ENCODE measurements around the gene CIROP.

Gene CIROP

DNA sequence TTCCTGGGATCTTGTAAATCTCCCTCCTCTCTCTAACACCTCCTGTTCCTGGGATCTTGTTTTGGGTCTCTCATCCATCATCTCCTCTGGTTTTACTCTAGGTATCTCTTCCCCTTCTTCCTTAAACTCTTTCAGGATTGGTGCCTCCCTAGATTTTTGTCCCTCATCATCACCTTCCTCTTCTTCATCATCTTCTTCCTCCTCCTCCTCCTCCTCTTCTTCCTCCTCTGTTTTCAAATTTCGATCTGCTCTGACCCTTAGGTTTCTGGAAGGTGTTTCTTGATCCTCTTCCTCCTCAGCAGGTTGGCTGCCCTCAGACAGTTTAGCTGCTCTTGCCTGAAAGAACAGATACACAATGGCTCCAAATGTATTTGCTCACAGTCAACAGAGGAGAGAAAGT, 24.3 kb downstream of the CIROP start:
- TF ChIP-seq FOXP2 (optimal IDR thresholded peaks at IDR 0.05; ENCODE audit: borderline replicate concordance, extremely low read depth, extremely low read length, insufficient read depth) = no peak
- TF ChIP-seq TAF1 (IDR thresholded peaks at IDR 0.05; ENCODE audit: borderline replicate concordance, insufficient read depth, low read length) = no peak
- TF ChIP-seq SIN3A (IDR thresholded peaks at IDR 0.05; ENCODE audit: borderline replicate concordance, insufficient read depth, low read length) = no peak
- no peak for TF ChIP-seq REST (IDR thresholded peaks at IDR 0.05; ENCODE audit: insufficient read depth in 1 of 2, low read depth in 2 of 2, low read length in 2 of 2)
- no peak for TF ChIP-seq POLR2AphosphoS5 (IDR thresholded peaks at IDR 0.05; ENCODE audit: low read depth, low read length)

DNA sequence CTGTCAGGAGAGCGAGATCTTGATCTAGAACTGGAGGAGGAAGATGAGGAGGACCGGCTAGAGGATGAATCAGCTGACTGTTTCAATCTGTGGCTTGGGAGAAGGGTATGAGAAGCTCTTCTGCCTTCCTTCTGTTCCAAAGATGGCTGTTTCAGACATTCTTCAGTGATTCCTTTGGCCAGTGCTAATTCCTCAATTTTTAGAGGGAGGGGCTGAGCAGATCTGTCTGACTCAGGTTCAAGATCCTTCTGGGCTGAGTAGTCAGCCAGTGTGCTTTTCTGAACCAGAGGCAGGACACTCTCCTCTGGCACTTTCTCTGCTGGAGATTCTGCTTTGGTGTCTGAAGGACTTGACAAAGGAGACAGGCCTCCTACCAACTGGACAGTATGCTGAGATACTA, 25.1 kb downstream of the CIROP start:
- TF ChIP-seq POLR2AphosphoS5 (IDR thresholded peaks at IDR 0.05; ENCODE audit: low read depth, low read length) = no peak
- TF ChIP-seq FOXP2 (optimal IDR thresholded peaks at IDR 0.05; ENCODE audit: borderline replicate concordance, extremely low read depth, extremely low read length, insufficient read depth) = no peak
- TF ChIP-seq REST (IDR thresholded peaks at IDR 0.05; ENCODE audit: insufficient read depth in 1 of 2, low read depth in 2 of 2, low read length in 2 of 2) = no peak
- TF ChIP-seq SIN3A (IDR thresholded peaks at IDR 0.05; ENCODE audit: borderline replicate concordance, insufficient read depth, low read length) = no peak
- TF ChIP-seq TAF1 (IDR thresholded peaks at IDR 0.05; ENCODE audit: borderline replicate concordance, insufficient read depth, low read length) = no peak

DNA sequence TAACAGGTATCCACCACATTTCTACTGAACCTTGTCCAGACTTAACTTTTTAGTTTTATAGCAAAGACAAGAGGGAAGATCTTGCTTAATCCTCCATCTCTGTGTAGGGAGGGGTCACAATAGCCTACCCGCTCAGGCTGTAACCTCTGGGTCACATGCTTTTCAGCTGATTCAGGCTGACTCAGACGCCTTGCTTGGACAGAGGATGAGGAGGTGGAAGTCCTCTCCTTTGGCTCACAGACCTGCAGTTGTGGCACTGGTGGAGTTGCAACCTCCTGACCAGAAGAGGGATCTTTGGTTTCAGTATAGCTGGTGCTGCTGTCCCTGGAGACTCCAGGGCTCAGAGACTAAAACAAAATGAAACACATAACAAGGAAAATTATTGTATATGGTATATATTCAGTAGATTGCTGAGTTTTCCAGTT, 26.1 kb downstream of the CIROP start:
- TF ChIP-seq TAF1 (IDR thresholded peaks at IDR 0.05; ENCODE audit: borderline replicate concordance, insufficient read depth, low read length) = no peak
- no peak for TF ChIP-seq FOXP2 (optimal IDR thresholded peaks at IDR 0.05; ENCODE audit: borderline replicate concordance, extremely low read depth, extremely low read length, insufficient read depth)
- TF ChIP-seq SIN3A (IDR thresholded peaks at IDR 0.05; ENCODE audit: borderline replicate concordance, insufficient read depth, low read length) = no peak

- TF ChIP-seq TAF1 (IDR thresholded peaks at IDR 0.05; ENCODE audit: borderline replicate concordance, insufficient read depth, low read length) (no peak), FOXP2 (optimal IDR thresholded peaks at IDR 0.05; ENCODE audit: borderline replicate concordance, extremely low read depth, extremely low read length, insufficient read depth) (no peak), SIN3A (IDR thresholded peaks at IDR 0.05; ENCODE audit: borderline replicate concordance, insufficient read depth, low read length) (no peak), REST (IDR thresholded peaks at IDR 0.05; ENCODE audit: insufficient read depth in 1 of 2, low read depth in 2 of 2, low read length in 2 of 2) (no peak), POLR2AphosphoS5 (IDR thresholded peaks at IDR 0.05; ENCODE audit: low read depth, low read length) (no peak)
Measured at GRCh38 chr14:23077962-23078361, 26.8 kb downstream of the CIROP start.

GRCh38 chr14:23076785-23077408, 27.9 kb downstream of the CIROP start:
- TF ChIP-seq POLR2AphosphoS5 (IDR thresholded peaks at IDR 0.05; ENCODE audit: low read depth, low read length) (no peak), REST (IDR thresholded peaks at IDR 0.05; ENCODE audit: insufficient read depth in 1 of 2, low read depth in 2 of 2, low read length in 2 of 2) (no peak), FOXP2 (optimal IDR thresholded peaks at IDR 0.05; ENCODE audit: borderline replicate concordance, extremely low read depth, extremely low read length, insufficient read depth) (no peak), TAF1 (IDR thresholded peaks at IDR 0.05; ENCODE audit: borderline replicate concordance, insufficient read depth, low read length) (no peak), SIN3A (IDR thresholded peaks at IDR 0.05; ENCODE audit: borderline replicate concordance, insufficient read depth, low read length) (no peak)
